Calu3 (cell line): ENCODE data around the gene WBP1. TPM values are rescaled to one million over a fixed set of nuclear protein-coding genes. Genes with fewer than 3 reads are reported as not detected.

ENCODE experiments used
- BruUV-seq: library from RNA; stranded (reverse); fragments of 400-500 nt; replicated peaks from 2 replicates; lab custom pipeline; 2021; lab: Mats Ljungman, UMichigan
- CTCF ChIA-PET: fragments of 300-600 bp; sonication (Branson Sonifier 250); formaldehyde crosslinking; loops from one replicate; lab custom pipeline; 2022; ENCODE audit warnings: antibody characterized with exemption; lab: Charles Lee
- DNase-seq: peaks from one replicate; pipeline ENCODE4 v3.0.0; 2022
- H3K27ac Mint-ChIP-seq: one replicate; pipeline ENCODE4 v1.8.0; 2022; ENCODE audit warnings: mixed read lengths; ENCODE audit not compliant: unreplicated experiment
- H3K27me3 Mint-ChIP-seq: one replicate; pipeline ENCODE4 v1.8.0; 2022; ENCODE audit warnings: mixed read lengths; ENCODE audit not compliant: unreplicated experiment
- H3K36me3 Mint-ChIP-seq: one replicate; pipeline ENCODE4 v1.8.0; 2022; ENCODE audit warnings: mild to moderate bottlenecking, moderate library complexity, mixed read lengths; ENCODE audit not compliant: insufficient read depth, unreplicated experiment
- H3K4me1 Mint-ChIP-seq: one replicate; pipeline ENCODE4 v1.8.0; 2022; ENCODE audit warnings: mild to moderate bottlenecking, low read depth, mixed read lengths; ENCODE audit not compliant: unreplicated experiment
- H3K4me3 Mint-ChIP-seq: one replicate; pipeline ENCODE4 v1.8.0; 2022; ENCODE audit warnings: mild to moderate bottlenecking, low read depth, moderate library complexity, mixed read lengths; ENCODE audit not compliant: unreplicated experiment
- H3K9me3 Mint-ChIP-seq: one replicate; pipeline ENCODE4 v1.8.0; 2022; ENCODE audit warnings: low read depth, mixed read lengths; ENCODE audit not compliant: unreplicated experiment
- CTCF ChIP-seq: fragments of 200-600 bp; IDR thresholded peaks from one replicate; pipeline ENCODE4 v1.8.0; 2022; ENCODE audit warnings: antibody characterized with exemption; ENCODE audit not compliant: unreplicated experiment
- intact Hi-C: fragments of 100-400 bp; cut with micrococcal nuclease; formaldehyde crosslinking; loops from one replicate; pipeline ENCODE4 v1.10.0; 2022; ENCODE audit not compliant: unreplicated experiment
- total RNA-seq: library from RNA; stranded (reverse); gene quantifications from 2 replicates; pipeline ENCODE4 v1.2.3, GENCODE V29; 2022

The WBP1 gene
- total RNA-seq, 1 experiment from 2014 or later = 61.6 TPM

- Mint-ChIP-seq H3K4me3 (peak overlapping the region; percentile 84), H3K27me3 (peaks cover 15% of the 10 kb centered on the region), H3K27ac (no peak overlapping the region), H3K9me3 (no peaks in the 10 kb centered on the region), H3K4me1 (peaks cover 43% of the 10 kb centered on the region), H3K36me3 (peaks cover 60% of the 10 kb centered on the region)
- BruUV-seq = no TSS peak
- no peak for TF ChIP-seq CTCF
- no peak for DNase-seq
- intact Hi-C loops = no loop called here
- CTCF ChIA-PET = interaction anchor here (0.5 to 1.0 kb wide), 3 partner anchors 14 to 597 kb away, joined by 3 to 4 read pairs (median 3); no protein-coding TSS in a partner anchor
Measured at GRCh38 chr2:74501335-74502071, 43.3 kb downstream of the WBP1 start.

- DNase-seq = peak; percentile 35
- no TSS peak for BruUV-seq
- no peak for TF ChIP-seq CTCF
- H3K4me3 Mint-ChIP-seq = peak overlapping the region; percentile 84
- no peaks in the 10 kb centered on the region for H3K9me3 Mint-ChIP-seq
- CTCF ChIA-PET = no interaction called here
- intact Hi-C loops = no loop called here
- H3K27me3 Mint-ChIP-seq = peaks cover 15% of the 10 kb centered on the region
- peaks cover 67% of the 10 kb centered on the region for H3K36me3 Mint-ChIP-seq
- peaks cover 43% of the 10 kb centered on the region for H3K4me1 Mint-ChIP-seq
- H3K27ac Mint-ChIP-seq = peak overlapping the region; percentile 13
Measured at GRCh38 chr2:74502147-74502719, 44.0 kb downstream of the WBP1 start.

- peak overlapping the region; percentile 84 for H3K4me3 Mint-ChIP-seq
- TF ChIP-seq CTCF = no peak
- H3K9me3 Mint-ChIP-seq = no peaks in the 10 kb centered on the region
- peaks cover 43% of the 10 kb centered on the region for H3K4me1 Mint-ChIP-seq
- H3K27me3 Mint-ChIP-seq = peaks cover 12% of the 10 kb centered on the region
- peak overlapping the region; percentile 27 for H3K27ac Mint-ChIP-seq
- intact Hi-C loops = no loop called here
- no TSS peak for BruUV-seq
- CTCF ChIA-PET = no interaction called here
- peak; percentile 80 for DNase-seq
- peaks cover 68% of the 10 kb centered on the region for H3K36me3 Mint-ChIP-seq
Measured at GRCh38 chr2:74502720-74503505, 44.7 kb downstream of the WBP1 start.

- intact Hi-C loops = no loop called here
- no peak for DNase-seq
- Mint-ChIP-seq H3K36me3 (peaks cover 64% of the 10 kb centered on the region), H3K9me3 (no peaks in the 10 kb centered on the region), H3K4me3 (peak overlapping the region; percentile 84), H3K4me1 (peaks cover 42% of the 10 kb centered on the region), H3K27me3 (peaks cover 6% of the 10 kb centered on the region), H3K27ac (peak overlapping the region; percentile 27)
- TF ChIP-seq CTCF = no peak
- CTCF ChIA-PET = no interaction called here
- no TSS peak for BruUV-seq
Measured at GRCh38 chr2:74503506-74504475, 45.6 kb downstream of the WBP1 start.
